Tibial nerve (tissue), 4 donors: ENCODE measurements around the gene COL9A3. TPM values are rescaled to one million over a fixed set of nuclear protein-coding genes. Genes with fewer than 3 reads are reported as not detected.

Experiments used
- DNase-seq, 2 donors: peaks; one replicate each; pipeline ENCODE4 v3.0.0-alpha.2; 2019; ENCODE audit warnings: low spot score in 2 of 2
- H3K27ac ChIP-seq, 4 donors: fragments of 200-600 bp; sonication (generic) in 3 of 4; one replicate each; pipeline ENCODE4 v1.5.1; 2017 to 2019; ENCODE audit warnings: mild to moderate bottlenecking in 1 of 4
- H3K27me3 ChIP-seq, 2 donors: fragments of 200-600 bp; sonication (generic) in 1 of 2; one replicate each; pipeline versions ENCODE4 v1.5.1 to v1.6.0; 2017 to 2019
- H3K36me3 ChIP-seq, 3 donors: fragments of 200-600 bp; sonication (generic); one replicate each; pipeline ENCODE4 v1.5.1; 2018 to 2019
- H3K4me1 ChIP-seq, 4 donors: fragments of 200-600 bp; sonication (generic) in 3 of 4; one replicate each; pipeline ENCODE4 v1.5.1; 2017 to 2019
- H3K4me3 ChIP-seq, 4 donors: fragments of 200-600 bp; sonication (generic) in 3 of 4; one replicate each; pipeline ENCODE4 v1.5.1; 2017 to 2019; ENCODE audit warnings: mild to moderate bottlenecking in 1 of 4, moderate library complexity in 1 of 4
- H3K9me3 ChIP-seq, 4 donors: fragments of 200-600 bp; sonication (generic) in 3 of 4; one replicate each; pipeline ENCODE4 v1.5.1; 2017 to 2019
- EP300 ChIP-seq, 2 donors: sonication (generic); formaldehyde crosslinking; IDR thresholded peaks; one replicate each; pipeline ENCODE4 v1.6.1; 2017; ENCODE audit warnings: antibody characterized with exemption in 2 of 2, mild to moderate bottlenecking in 1 of 2
- POLR2A ChIP-seq, 2 donors: fragments of 450-650 bp; IDR thresholded peaks; one replicate each; pipeline ENCODE4 v1.6.1; 2017; ENCODE audit warnings: antibody characterized with exemption in 2 of 2, mild to moderate bottlenecking in 2 of 2, moderate library complexity in 2 of 2
- WGBS, 2 donors: methylation state at CpG; one replicate each; pipeline ENCODE4 v1.1.5; 2018; 5-methylcytosine and 5-hydroxymethylcytosine counted together
- total RNA-seq, 4 donors: library from RNA; depleted of rRNA; stranded (reverse); fragments of >200 nt; gene quantifications; one replicate each; pipeline ENCODE4 v1.1.0, GENCODE V29; 2016
- TF ChIP-seq, protein P1 (sequence below), 5 experiments: fragments of 200-600 bp in 3 of 5; fragments of 450-650 bp in 2 of 5; sonication (generic) in 3 of 5; IDR thresholded peaks; one replicate each; pipeline ENCODE4 v1.5.1; 2016 to 2019; ENCODE audit warnings: antibody characterized with exemption in 5 of 5, mild to moderate bottlenecking in 3 of 5, moderate library complexity in 2 of 5

Gene COL9A3
- total RNA-seq, 4 donors from 2014 or later, result 51.3 to 81.2 (median 63.5) TPM

DNA sequence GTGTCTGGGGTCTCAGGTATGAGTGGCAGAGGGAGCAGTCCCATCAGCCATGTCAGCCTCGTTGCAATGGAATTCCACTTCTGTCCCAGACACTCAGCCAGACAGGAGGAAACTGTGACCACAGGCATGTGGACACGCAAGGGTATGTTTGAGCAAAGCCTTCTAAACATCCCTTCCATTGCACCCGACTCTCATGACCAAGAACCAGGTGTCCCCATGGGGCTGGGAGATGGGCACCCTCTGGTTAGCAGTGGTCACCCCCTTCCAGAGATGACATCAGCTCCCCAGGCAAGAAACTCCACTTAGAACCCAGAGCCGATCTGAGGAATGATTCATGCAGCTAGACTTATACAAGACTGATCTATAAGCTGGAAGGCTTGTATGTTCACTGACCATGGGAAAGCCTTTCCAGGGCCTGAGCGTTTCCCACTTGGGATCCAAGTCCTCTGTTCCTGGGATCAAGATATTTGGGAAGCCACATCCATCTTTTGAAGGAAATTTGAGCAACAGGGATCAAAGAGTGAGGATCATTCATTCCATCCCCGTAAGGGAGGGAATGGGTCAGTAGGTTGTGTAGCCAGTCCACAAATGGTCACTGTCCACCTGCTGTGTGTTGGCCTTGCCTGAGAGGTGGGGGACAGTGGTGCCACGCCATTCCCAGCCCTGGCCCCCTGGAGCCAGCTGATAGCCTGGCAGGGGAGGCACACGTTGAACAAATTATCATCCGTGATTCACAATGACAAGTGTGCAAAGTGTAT, 24.5 kb upstream of the COL9A3 start:
- no peaks in the 10 kb centered on the region for H3K27me3 ChIP-seq
- TF ChIP-seq, protein P1, sequence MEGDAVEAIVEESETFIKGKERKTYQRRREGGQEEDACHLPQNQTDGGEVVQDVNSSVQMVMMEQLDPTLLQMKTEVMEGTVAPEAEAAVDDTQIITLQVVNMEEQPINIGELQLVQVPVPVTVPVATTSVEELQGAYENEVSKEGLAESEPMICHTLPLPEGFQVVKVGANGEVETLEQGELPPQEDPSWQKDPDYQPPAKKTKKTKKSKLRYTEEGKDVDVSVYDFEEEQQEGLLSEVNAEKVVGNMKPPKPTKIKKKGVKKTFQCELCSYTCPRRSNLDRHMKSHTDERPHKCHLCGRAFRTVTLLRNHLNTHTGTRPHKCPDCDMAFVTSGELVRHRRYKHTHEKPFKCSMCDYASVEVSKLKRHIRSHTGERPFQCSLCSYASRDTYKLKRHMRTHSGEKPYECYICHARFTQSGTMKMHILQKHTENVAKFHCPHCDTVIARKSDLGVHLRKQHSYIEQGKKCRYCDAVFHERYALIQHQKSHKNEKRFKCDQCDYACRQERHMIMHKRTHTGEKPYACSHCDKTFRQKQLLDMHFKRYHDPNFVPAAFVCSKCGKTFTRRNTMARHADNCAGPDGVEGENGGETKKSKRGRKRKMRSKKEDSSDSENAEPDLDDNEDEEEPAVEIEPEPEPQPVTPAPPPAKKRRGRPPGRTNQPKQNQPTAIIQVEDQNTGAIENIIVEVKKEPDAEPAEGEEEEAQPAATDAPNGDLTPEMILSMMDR (IDR thresholded peaks at IDR 0.05), result no peak
- TF ChIP-seq POLR2A (IDR thresholded peaks at IDR 0.05), result no peak
- no peak for TF ChIP-seq EP300 (IDR thresholded peaks at IDR 0.05)
- DNase-seq, result no peak
- H3K27ac ChIP-seq, result peak overlapping the region in 1 of 4 donors; percentile 98
- WGBS, 2 donors, result 75% methylated on average over 9 of the region's 9 CpGs
- H3K4me3 ChIP-seq, result no peak overlapping the region
- H3K36me3 ChIP-seq, result peaks cover 0 to 2% (median 0%) of the 10 kb centered on the region in 3 donors
- H3K4me1 ChIP-seq, result peaks cover 3 to 50% (median 12%) of the 10 kb centered on the region in 4 donors
- H3K9me3 ChIP-seq, result no peaks in the 10 kb centered on the region

- peak overlapping the region in 1 of 4 donors; percentile 87 for H3K4me3 ChIP-seq
- DNase-seq, result no peak
- peaks cover 0 to 9% (median 0%) of the 10 kb centered on the region in 3 donors for H3K36me3 ChIP-seq
- TF ChIP-seq, protein P1 (IDR thresholded peaks at IDR 0.05), result no peak
- H3K27me3 ChIP-seq, result no peaks in the 10 kb centered on the region
- peaks cover 3 to 51% (median 16%) of the 10 kb centered on the region in 4 donors for H3K4me1 ChIP-seq
- H3K9me3 ChIP-seq, result no peaks in the 10 kb centered on the region
- peak overlapping the region; percentile 87 to 98 (median 96) for H3K27ac ChIP-seq
- WGBS, 2 donors, result 82 to 88% methylated on average over 21 to 22 of the region's 22 CpGs
These were observed 23.7 kb upstream of the COL9A3 start for GRCh38 chr20:62792940-62793756.

GRCh38 chr20:62793757-62794006, 23.2 kb upstream of the COL9A3 start:
- no peaks in the 10 kb centered on the region for H3K27me3 ChIP-seq
- H3K4me1 ChIP-seq, result peaks cover 3 to 47% (median 16%) of the 10 kb centered on the region in 4 donors
- H3K27ac ChIP-seq, result peak overlapping the region; percentile 87 to 98 (median 96)
- H3K4me3 ChIP-seq, result peak overlapping the region in 3 of 4 donors; percentile 33 to 87 (median 80)
- H3K9me3 ChIP-seq, result no peaks in the 10 kb centered on the region
- peaks cover 0 to 15% (median under 1%) of the 10 kb centered on the region in 3 donors for H3K36me3 ChIP-seq
- TF ChIP-seq, protein P1 (IDR thresholded peaks at IDR 0.05), result no peak
- TF ChIP-seq POLR2A (IDR thresholded peaks at IDR 0.05) (no peak), EP300 (IDR thresholded peaks at IDR 0.05) (no peak)
- WGBS, 2 donors, result 45 to 67% methylated on average over 6 of the region's 7 CpGs
- DNase-seq, result no peak

DNA sequence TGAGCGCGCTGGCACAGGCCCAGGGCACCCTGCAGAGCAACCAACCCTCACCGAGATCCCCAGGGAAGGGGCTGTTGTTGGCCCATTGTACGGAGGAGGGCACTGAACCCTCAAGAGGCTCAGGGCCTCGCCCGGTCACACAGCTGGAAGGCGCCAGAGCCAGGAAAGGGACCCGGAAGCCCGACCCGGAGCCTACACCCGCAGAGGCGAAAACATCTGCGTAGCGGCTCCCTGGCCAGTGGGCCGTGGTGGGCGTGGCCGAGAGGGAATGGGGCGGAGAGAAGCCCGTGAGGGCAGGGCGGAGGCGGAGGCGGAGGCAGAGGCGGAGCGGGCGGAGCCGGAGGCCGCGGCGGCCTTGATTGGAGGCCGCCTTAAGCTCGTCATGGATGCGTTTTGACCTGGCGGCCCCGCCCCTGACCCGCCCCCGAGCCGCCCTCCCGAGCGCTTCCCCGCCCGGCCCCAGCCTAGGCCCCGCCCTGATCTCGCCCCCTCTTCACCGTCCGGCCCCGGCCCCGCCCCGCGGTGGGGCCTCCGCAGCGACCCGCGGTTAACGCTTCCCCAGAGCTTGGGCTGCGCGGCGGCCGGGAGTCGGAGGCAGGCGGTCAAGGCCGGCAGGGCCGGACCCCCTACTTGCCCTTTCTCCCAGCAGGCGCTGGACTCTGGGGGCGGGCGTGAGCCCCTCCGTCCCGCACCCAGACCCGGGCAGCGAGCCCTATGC, 22.7 kb upstream of the COL9A3 start:
- Histone ChIP-seq H3K4me3 (peak overlapping the region; percentile 65 to 87 (median 78)), H3K4me1 (peaks cover 3 to 44% (median 16%) of the 10 kb centered on the region in 4 donors), H3K27me3 (no peaks in the 10 kb centered on the region), H3K27ac (peak overlapping the region; percentile 96 to 99 (median 98)), H3K36me3 (peaks cover 0 to 20% (median 5%) of the 10 kb centered on the region in 3 donors), H3K9me3 (no peaks in the 10 kb centered on the region)
- WGBS, 2 donors, result 0 to 1% methylated on average over 9 to 34 of the region's 69 CpGs
- TF ChIP-seq, protein P1 (IDR thresholded peaks at IDR 0.05), result peak in 1 of 5 experiments; percentile 17
- TF ChIP-seq EP300 (IDR thresholded peaks at IDR 0.05) (peak; percentile 25 to 99), POLR2A (IDR thresholded peaks at IDR 0.05) (peak; percentile 87 to 95)
- peak; percentile 94 to 96 for DNase-seq
